ENCODE measurements around the gene TUBA4A.
A peak's percentile ranks its signal among the peaks of the same experiment; 100 is the strongest.

Gene TUBA4A

DNA sequence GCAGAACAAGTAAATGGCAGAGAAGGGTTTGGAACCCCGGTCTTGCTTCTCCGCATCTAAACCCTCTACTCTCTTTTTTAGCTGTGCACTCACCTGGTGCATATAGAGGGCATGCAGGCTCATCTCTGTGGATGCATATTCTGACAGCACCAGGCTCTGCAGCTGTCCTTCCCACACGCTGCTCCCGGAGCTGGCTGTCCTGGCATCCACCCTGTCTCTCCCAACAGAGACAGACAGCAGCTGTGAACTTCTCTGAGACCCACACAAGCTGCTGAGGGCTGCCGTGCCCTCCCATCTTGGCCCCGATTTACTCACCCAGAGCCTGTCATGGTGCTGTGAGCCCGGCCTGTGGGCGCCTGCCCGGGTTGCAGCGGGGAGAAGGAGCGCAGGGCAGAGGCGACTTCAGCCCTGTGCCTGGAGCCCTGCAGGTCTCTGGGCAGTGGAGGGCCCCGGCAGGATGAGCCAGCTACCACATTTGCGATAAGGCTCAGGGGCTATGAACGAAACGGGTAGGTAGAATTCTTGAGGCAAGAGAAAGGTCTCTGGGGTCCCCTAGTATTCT is 31.7 kb downstream of the TUBA4A start:
- ChIA-PET CTCF (interaction anchor here (0.6 to 1.2 kb wide), 4 partner anchors 13 to 73 kb away, joined by 3 to 5 read pairs (median 4); no protein-coding TSS in a partner anchor), POLR2A (no interaction called here)
- TF ChIP-seq, protein P1, sequence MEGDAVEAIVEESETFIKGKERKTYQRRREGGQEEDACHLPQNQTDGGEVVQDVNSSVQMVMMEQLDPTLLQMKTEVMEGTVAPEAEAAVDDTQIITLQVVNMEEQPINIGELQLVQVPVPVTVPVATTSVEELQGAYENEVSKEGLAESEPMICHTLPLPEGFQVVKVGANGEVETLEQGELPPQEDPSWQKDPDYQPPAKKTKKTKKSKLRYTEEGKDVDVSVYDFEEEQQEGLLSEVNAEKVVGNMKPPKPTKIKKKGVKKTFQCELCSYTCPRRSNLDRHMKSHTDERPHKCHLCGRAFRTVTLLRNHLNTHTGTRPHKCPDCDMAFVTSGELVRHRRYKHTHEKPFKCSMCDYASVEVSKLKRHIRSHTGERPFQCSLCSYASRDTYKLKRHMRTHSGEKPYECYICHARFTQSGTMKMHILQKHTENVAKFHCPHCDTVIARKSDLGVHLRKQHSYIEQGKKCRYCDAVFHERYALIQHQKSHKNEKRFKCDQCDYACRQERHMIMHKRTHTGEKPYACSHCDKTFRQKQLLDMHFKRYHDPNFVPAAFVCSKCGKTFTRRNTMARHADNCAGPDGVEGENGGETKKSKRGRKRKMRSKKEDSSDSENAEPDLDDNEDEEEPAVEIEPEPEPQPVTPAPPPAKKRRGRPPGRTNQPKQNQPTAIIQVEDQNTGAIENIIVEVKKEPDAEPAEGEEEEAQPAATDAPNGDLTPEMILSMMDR (IDR thresholded peaks at IDR 0.05; ENCODE audit: control extremely low read depth, extremely low read depth, low read depth, missing control alignments), result no peak

DNA sequence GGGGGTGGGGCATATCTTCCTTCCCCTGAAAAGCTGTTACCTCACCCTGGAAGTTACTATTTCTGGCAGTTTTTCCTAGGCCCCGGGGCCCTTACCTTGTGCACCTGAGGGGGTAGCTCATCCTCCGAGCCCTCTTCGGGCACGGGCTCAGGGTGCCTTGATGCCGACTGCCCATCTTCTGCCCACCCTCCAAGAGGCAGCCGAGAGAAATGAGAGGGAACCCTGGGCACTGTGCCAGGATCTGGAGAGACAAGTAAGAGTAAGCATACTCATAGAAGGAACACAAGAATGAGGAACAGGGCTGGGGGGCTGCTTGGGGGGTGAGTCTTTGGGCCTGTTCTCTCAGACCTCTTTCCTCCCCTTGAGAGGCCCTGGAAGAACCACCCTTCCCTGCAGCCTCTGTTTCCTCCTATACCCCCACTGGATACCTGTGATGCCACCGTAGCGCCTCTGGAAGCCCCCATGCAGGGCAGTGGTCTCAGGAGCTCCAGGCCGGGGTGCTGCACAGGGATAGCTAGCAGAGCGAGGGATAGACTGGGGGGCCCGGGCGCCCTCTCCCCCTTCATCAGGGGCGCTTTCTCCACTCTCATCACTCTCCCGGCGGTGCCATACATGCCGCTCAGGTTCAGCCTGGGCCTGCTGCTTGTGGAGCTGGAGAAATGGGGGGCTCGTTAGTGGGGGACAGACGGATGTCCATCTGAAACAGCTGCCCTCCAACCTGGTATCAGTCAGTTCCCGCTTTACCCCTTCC is 32.9 kb downstream of the TUBA4A start:
- POLR2A ChIA-PET, result no interaction called here
- CTCF ChIA-PET, result interaction anchor here (0.9 to 1.2 kb wide), 3 partner anchors 9 to 74 kb away, joined by 3 read pairs; partner anchors contain the start of gene ANKZF1
- no peak for DNase-seq (ENCODE audit: extremely low spot score)
- TF ChIP-seq, protein P1 (IDR thresholded peaks at IDR 0.05; ENCODE audit: control extremely low read depth, extremely low read depth, low read depth, missing control alignments), result no peak

More for the DNA sequence above, 31.7 kb downstream of the TUBA4A start:
- no peak for DNase-seq (ENCODE audit: extremely low spot score)

DNA sequence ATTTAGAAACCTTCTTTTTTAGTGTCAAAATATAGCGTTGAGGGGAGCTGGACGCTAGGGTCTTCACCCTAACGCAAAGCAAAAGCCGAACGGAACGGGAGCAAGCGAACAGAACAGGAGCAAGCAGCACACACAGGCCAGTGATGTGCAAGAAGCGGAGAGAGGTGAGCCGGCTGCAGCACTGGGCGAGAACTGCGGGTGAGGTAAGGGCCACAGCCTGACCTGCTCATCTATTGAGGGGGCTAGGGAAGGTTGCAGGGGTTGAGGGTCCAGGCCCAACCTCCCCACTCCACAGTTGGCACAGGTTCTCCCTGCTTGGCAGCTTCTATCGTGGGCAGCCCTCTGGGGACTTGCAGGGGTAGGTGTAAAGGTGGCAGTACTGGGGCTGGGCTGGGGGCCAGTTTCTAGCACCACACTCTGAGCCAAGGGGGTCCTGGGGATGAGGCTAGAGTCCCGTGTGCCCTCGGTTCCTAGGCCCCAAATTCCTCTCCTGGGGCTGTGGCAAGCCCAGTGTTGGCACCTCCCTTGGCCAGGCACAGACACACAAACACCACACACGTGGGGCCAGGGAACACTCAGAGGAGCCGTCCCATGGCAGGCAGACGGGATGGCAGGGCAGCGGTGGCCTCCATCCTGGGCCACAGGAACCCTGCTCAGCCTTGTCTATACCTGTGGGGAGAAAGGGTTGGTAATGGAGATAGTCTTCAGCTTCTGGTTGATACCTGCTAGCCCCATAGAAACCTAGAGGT is 33.8 kb downstream of the TUBA4A start:
- TF ChIP-seq, protein P1 (IDR thresholded peaks at IDR 0.05; ENCODE audit: control extremely low read depth, extremely low read depth, low read depth, missing control alignments), result no peak
- ChIA-PET POLR2A (no interaction called here), CTCF (interaction anchor here (0.9 to 1.8 kb wide), 5 partner anchors 10 to 75 kb away, joined by 3 to 6 read pairs (median 3); partner anchors contain the start of gene ANKZF1)
- DNase-seq (ENCODE audit: extremely low spot score), result no peak

DNA sequence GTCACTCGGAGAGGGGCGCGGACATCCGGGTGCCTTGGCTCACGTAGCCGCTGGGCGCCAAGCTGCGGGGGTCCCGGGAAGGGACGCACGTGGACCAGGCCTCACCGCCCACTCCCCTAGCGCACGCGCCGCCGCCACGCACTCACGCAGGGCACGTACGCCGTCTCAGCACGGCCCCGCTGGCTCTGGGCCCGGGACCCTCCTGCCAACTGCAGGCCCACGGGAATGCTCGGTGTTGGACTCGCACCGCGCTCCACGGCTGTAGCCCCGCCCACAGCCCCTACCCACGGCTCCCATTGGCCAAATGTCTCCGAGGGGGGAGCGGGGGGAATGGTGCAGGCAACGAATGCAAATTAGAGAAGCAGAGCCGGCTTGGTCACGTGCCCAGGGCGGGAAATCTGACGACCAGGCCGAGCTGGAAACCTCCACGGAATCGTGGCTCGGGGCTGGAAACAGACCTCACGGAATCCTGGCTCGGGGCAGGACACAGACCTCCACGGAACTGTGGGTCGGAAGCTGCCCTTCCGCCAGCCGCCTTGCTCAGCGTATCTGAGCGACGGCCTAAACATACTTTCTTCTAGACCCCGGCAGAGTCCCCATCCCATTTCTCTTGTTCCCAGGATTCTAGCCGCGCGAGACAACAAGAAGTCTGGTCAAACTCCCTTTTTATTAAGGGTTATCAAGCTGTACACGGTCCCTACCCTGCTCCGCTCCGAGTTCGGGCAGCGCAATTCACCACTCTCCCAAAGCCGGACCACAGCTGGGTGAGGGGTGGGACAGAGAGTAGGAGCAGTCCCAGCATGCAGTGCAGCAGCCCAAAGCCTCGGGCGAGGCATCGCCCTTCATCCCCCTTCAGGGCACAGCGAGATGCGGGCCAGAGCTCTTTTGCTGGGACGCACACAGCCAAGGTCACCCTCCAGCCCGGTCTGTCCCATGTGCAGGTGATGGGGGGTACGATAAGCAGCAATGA is 34.7 kb downstream of the TUBA4A start, which contains the start of gene ABCB6:
ABCB6 (minus strand) TSS at position 227 of the 970 bp plus-strand sequence. CDS start 285 bp downstream, outside the sequence.
- POLR2A ChIA-PET, result interaction anchor here (0.6 to 0.8 kb wide), 3 partner anchors 36 to 47 kb away, joined by 3 to 4 read pairs (median 3); no protein-coding TSS in a partner anchor
- TF ChIP-seq, protein P1 (IDR thresholded peaks at IDR 0.05; ENCODE audit: control extremely low read depth, extremely low read depth, low read depth, missing control alignments), result no peak
- peak; percentile 93 for DNase-seq (ENCODE audit: extremely low spot score)
- CTCF ChIA-PET, result interaction anchor here (0.6 to 1.8 kb wide), 6 partner anchors 19 to 76 kb away, joined by 3 to 6 read pairs (median 4); partner anchors contain the start of gene DNAJB2

DNA sequence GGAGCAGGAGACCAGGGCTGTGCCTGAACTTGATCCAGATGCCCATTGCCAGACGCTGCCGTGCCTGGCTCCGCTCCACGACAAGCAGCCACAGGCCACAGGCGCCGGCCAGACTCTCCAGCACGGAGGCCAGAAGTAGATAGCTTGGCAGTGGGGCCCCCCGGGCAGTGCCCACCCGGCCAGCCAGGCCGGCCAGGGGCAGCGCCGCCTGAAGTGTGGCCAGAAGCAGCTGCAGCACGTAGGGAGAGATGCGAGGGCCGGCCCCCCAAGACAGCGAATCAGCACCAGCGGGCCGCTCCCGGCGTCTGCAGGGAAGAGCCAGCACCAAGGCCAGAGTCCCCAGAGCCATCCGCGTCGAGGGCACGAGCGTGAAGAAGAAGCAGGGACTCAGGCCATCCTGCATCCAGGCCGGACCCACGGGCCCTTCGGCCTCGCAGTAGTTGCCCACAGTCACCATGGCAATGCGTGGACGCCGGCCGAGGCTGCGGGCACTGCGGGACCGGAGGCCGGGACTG is 35.4 kb downstream of the TUBA4A start:
- DNase-seq (ENCODE audit: extremely low spot score), result peak; percentile 51
- TF ChIP-seq, protein P1 (IDR thresholded peaks at IDR 0.05; ENCODE audit: control extremely low read depth, extremely low read depth, low read depth, missing control alignments), result no peak
- CTCF ChIA-PET, result interaction anchor here (0.8 to 1.8 kb wide), 3 partner anchors 59 to 77 kb away, joined by 4 to 6 read pairs (median 6); partner anchors contain the start of gene DNAJB2
- POLR2A ChIA-PET, result interaction anchor here (0.8 to 1.0 kb wide), 2 partner anchors 34 to 36 kb away, joined by 3 read pairs; no protein-coding TSS in a partner anchor
